Lower leg skin (tissue), 3 donors: ENCODE data around the gene LPCAT3.

Experiments used
- POLR2A ChIP-seq, 2 donors: fragments of 450-650 bp; IDR thresholded peaks; one replicate each; pipeline ENCODE4 v1.6.1; 2016 to 2017; ENCODE audit warnings: antibody characterized with exemption in 2 of 2, mild to moderate bottlenecking in 1 of 2, moderate library complexity in 1 of 2
- TF ChIP-seq, protein P1 (sequence below), 3 donors: fragments of 450-650 bp; IDR thresholded peaks; one replicate each; pipeline ENCODE4 v1.5.1; 2016; ENCODE audit warnings: antibody characterized with exemption in 3 of 3, mild to moderate bottlenecking in 3 of 3, moderate library complexity in 2 of 3

DNA sequence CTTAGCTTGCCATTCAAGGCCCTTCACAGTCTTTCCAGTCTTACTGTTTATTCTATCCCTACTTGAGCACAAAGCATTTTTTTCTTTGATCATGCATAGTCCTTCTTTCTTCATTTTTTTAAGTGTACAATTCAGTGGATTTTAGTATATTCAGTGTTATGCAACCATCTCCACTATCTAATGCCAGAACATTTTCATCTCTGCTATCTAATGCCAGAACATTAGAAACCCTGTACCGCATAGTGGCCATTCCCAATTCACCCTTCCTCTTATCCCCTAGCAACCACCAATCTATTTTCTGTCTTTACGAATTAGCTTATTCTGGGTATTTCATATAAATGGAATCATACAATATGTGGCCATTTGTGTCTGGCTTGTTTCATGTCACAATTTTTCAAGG lies 13.4 kb downstream of the LPCAT3 start:
- TF ChIP-seq, protein P1, sequence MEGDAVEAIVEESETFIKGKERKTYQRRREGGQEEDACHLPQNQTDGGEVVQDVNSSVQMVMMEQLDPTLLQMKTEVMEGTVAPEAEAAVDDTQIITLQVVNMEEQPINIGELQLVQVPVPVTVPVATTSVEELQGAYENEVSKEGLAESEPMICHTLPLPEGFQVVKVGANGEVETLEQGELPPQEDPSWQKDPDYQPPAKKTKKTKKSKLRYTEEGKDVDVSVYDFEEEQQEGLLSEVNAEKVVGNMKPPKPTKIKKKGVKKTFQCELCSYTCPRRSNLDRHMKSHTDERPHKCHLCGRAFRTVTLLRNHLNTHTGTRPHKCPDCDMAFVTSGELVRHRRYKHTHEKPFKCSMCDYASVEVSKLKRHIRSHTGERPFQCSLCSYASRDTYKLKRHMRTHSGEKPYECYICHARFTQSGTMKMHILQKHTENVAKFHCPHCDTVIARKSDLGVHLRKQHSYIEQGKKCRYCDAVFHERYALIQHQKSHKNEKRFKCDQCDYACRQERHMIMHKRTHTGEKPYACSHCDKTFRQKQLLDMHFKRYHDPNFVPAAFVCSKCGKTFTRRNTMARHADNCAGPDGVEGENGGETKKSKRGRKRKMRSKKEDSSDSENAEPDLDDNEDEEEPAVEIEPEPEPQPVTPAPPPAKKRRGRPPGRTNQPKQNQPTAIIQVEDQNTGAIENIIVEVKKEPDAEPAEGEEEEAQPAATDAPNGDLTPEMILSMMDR (IDR thresholded peaks at IDR 0.05): no peak
- no peak for TF ChIP-seq POLR2A (IDR thresholded peaks at IDR 0.05)
